G401 (cell line): ENCODE results near the gene NOX5. TPM values are rescaled to one million over a fixed set of nuclear protein-coding genes. Genes with fewer than 3 reads are reported as not detected.

ENCODE experiments used
- DNase-seq: peaks from one replicate; pipeline ENCODE4 v3.0.0-alpha.2; 2015; ENCODE audit warnings: low spot score
- in situ Hi-C: cut with HindIII; loops from 2 replicates; pipeline ENCODE4 v1.10.0; 2016; ENCODE audit warnings: low sequenced_read_pairs, mixed read lengths
- total RNA-seq: library from RNA; depleted of rRNA; stranded (reverse); fragments of >200 nt; shearing (Covaris generic); gene quantifications from 2 replicates; pipeline ENCODE4 v1.2.3, GENCODE V29; 2014

The NOX5 gene
- total RNA-seq, 1 experiment from 2014 or later, result not detected

GRCh38 chr15:68989541-68990230 lies 24.8 kb upstream of the NOX5 start:
- no peak for DNase-seq
- in situ Hi-C loops, result no loop called here

- DNase-seq, result no peak
- in situ Hi-C loops, result no loop called here
Observed at GRCh38 chr15:68990231-68990991, 24.1 kb upstream of the NOX5 start.

- in situ Hi-C loops, result no loop called here
- DNase-seq, result peak; percentile 33
Observed at GRCh38 chr15:68990992-68991500, 23.4 kb upstream of the NOX5 start.

GRCh38 chr15:68991723-68992122 lies 22.8 kb upstream of the NOX5 start:
- peak; percentile 83 for DNase-seq
- in situ Hi-C loops, result no loop called here

GRCh38 chr15:68992696-68993095 lies 21.8 kb upstream of the NOX5 start:
- no peak for DNase-seq
- in situ Hi-C loops, result no loop called here

- in situ Hi-C loops, result no loop called here
- DNase-seq, result no peak
Observed at GRCh38 chr15:68993276-68993675, 21.2 kb upstream of the NOX5 start.

- no peak for DNase-seq
Observed at GRCh38 chr15:68994149-68994548, 20.3 kb upstream of the NOX5 start.

GRCh38 chr15:68994981-68995761 lies 19.3 kb upstream of the NOX5 start:
- no peak for DNase-seq
- in situ Hi-C loops, result no loop called here

More at GRCh38 chr15:68994149-68994548, 20.3 kb upstream of the NOX5 start:
- in situ Hi-C loops, result no loop called here

- no peak for DNase-seq
- in situ Hi-C loops, result no loop called here
Observed at GRCh38 chr15:68997050-68997449, 17.4 kb upstream of the NOX5 start.

GRCh38 chr15:68997930-68998777 lies 16.3 kb upstream of the NOX5 start:
- no peak for DNase-seq
- in situ Hi-C loops, result no loop called here

GRCh38 chr15:68999091-68999490 lies 15.4 kb upstream of the NOX5 start:
- no peak for DNase-seq
- in situ Hi-C loops, result no loop called here

- in situ Hi-C loops, result no loop called here
Observed at GRCh38 chr15:69000091-69000490, 14.4 kb upstream of the NOX5 start.

GRCh38 chr15:69000725-69001503 lies 13.6 kb upstream of the NOX5 start:
- no peak for DNase-seq
- in situ Hi-C loops, result no loop called here

More at GRCh38 chr15:69000091-69000490, 14.4 kb upstream of the NOX5 start:
- no peak for DNase-seq

GRCh38 chr15:69002783-69003182 lies 11.7 kb upstream of the NOX5 start:
- DNase-seq, result no peak
- in situ Hi-C loops, result no loop called here

- in situ Hi-C loops, result no loop called here
- no peak for DNase-seq
Observed at GRCh38 chr15:69004011-69004410, 10.5 kb upstream of the NOX5 start.

GRCh38 chr15:69008056-69008455 lies 6.4 kb upstream of the NOX5 start:
- DNase-seq, result no peak
- in situ Hi-C loops, result no loop called here

GRCh38 chr15:69009341-69009740 lies 5.2 kb upstream of the NOX5 start:
- in situ Hi-C loops, result no loop called here
- no peak for DNase-seq

- in situ Hi-C loops, result no loop called here
Observed at GRCh38 chr15:69011641-69012040, 2.9 kb upstream of the NOX5 start.

More at GRCh38 chr15:69011641-69012040, 2.9 kb upstream of the NOX5 start:
- DNase-seq, result no peak
